Astrocyte (in vitro differentiated cells and primary cell): ENCODE measurements around the gene CHAF1A. TPM values are rescaled to one million over a fixed set of nuclear protein-coding genes. Genes with fewer than 3 reads are reported as not detected.

ENCODE experiments used
- microRNA-seq: library from miRNA; unstranded; fragments of <30 nt; microRNA quantifications from one replicate; pipeline ENCODE4 v1.2.0, GENCODE V29; 2020
- total RNA-seq: library from RNA; stranded (reverse); gene quantifications from 2 replicates; pipeline ENCODE4 v1.2.1, GENCODE V29; 2021

Gene CHAF1A
- total RNA-seq, 1 donor from 2014 or later, result 8.5 TPM

Small RNAs within 50 kb of the gene (microRNA-seq; reads per million reads assigned to microRNA genes)
- gene MIR4746, result 8.5 reads per million, percentile 31 among the genes with 10 or more reads in this experiment

Other genes with a start within 250 kb of the CHAF1A start
- not detected in 2 replicates for gene CREB3L3, start 249.0 kb upstream of the CHAF1A start, total RNA-seq
- gene SIRT6, start 220.1 kb upstream of the CHAF1A start, total RNA-seq, result 26.0 and 29.2 TPM in 2 replicates
- gene ANKRD24, start 220.0 kb upstream of the CHAF1A start, total RNA-seq, result 0.73 and 1.4 TPM in 2 replicates
- 5.4 and 5.5 TPM in 2 replicates for gene EBI3, start 173.1 kb upstream of the CHAF1A start, total RNA-seq
- gene YJU2, start 155.6 kb upstream of the CHAF1A start, total RNA-seq, result 12.5 and 14.0 TPM in 2 replicates
- gene SHD, start 123.4 kb upstream of the CHAF1A start, total RNA-seq, result 0.62 and 0.79 TPM in 2 replicates
- gene TMIGD2, start 100.3 kb upstream of the CHAF1A start, total RNA-seq, result not detected in 2 replicates
- gene FSD1, start 98.0 kb upstream of the CHAF1A start, total RNA-seq, result 15.0 and 15.1 TPM in 2 replicates
- gene STAP2, start 63.8 kb upstream of the CHAF1A start, total RNA-seq, result 1.8 and 5.3 TPM in 2 replicates
- 10.3 and 14.7 TPM in 2 replicates for gene MPND, start 59.1 kb upstream of the CHAF1A start, total RNA-seq
- 101 and 102 TPM in 2 replicates for gene SH3GL1, start 2.1 kb upstream of the CHAF1A start, total RNA-seq
- 61.0 and 63.6 TPM in 2 replicates for gene UBXN6, start 55.2 kb downstream of the CHAF1A start, total RNA-seq
- gene HDGFL2, start 69.7 kb downstream of the CHAF1A start, total RNA-seq, result 78.9 and 79.8 TPM in 2 replicates
- gene PLIN4, start 115.8 kb downstream of the CHAF1A start, total RNA-seq, result 0.05 TPM in 1 of 2 replicates, not detected in the other
- not detected in 2 replicates for gene PLIN5, start 132.6 kb downstream of the CHAF1A start, total RNA-seq
- 0.14 and 0.19 TPM in 2 replicates for gene LRG1, start 137.4 kb downstream of the CHAF1A start, total RNA-seq
- gene SEMA6B, start 157.0 kb downstream of the CHAF1A start, total RNA-seq, result 14.3 and 17.5 TPM in 2 replicates
- gene TNFAIP8L1, start 236.9 kb downstream of the CHAF1A start, total RNA-seq, result 2.9 and 3.0 TPM in 2 replicates